ENCODE data around the gene CPEB4.

The CPEB4 gene

GRCh38 chr5:173913686-173914321 is 25.7 kb downstream of the CPEB4 start:
- no peak for DNase-seq (ENCODE audit: low spot score)

GRCh38 chr5:173915310-173916014 is 27.3 kb downstream of the CPEB4 start:
- DNase-seq (ENCODE audit: low spot score): no peak

- no peak for DNase-seq (ENCODE audit: low spot score)
Observed at GRCh38 chr5:173916233-173916632, 28.1 kb downstream of the CPEB4 start.

GRCh38 chr5:173917788-173918786 is 29.9 kb downstream of the CPEB4 start:
- peak; percentile 78 for DNase-seq (ENCODE audit: low spot score)

- no peak for DNase-seq (ENCODE audit: low spot score)
Observed at GRCh38 chr5:173919443-173919842, 31.3 kb downstream of the CPEB4 start.

GRCh38 chr5:173920024-173920753 is 32.0 kb downstream of the CPEB4 start:
- DNase-seq (ENCODE audit: low spot score): no peak

GRCh38 chr5:173920866-173921555 is 32.9 kb downstream of the CPEB4 start:
- DNase-seq (ENCODE audit: low spot score): no peak

- DNase-seq (ENCODE audit: low spot score): no peak
Observed at GRCh38 chr5:173922527-173922926, 34.4 kb downstream of the CPEB4 start.

- DNase-seq (ENCODE audit: low spot score): no peak
Observed at GRCh38 chr5:173923218-173924095, 35.3 kb downstream of the CPEB4 start.

GRCh38 chr5:173924899-173925298 is 36.8 kb downstream of the CPEB4 start:
- no peak for DNase-seq (ENCODE audit: low spot score)

- no peak for DNase-seq (ENCODE audit: low spot score)
Observed at GRCh38 chr5:173925449-173926071, 37.4 kb downstream of the CPEB4 start.

GRCh38 chr5:173926359-173926758 is 38.2 kb downstream of the CPEB4 start:
- DNase-seq (ENCODE audit: low spot score): no peak

GRCh38 chr5:173928871-173929574 is 40.9 kb downstream of the CPEB4 start:
- no peak for DNase-seq (ENCODE audit: low spot score)

GRCh38 chr5:173932695-173933139 is 44.6 kb downstream of the CPEB4 start:
- DNase-seq (ENCODE audit: low spot score): no peak

GRCh38 chr5:173933901-173934300 is 45.8 kb downstream of the CPEB4 start:
- no peak for DNase-seq (ENCODE audit: low spot score)

GRCh38 chr5:173935396-173935795 is 47.2 kb downstream of the CPEB4 start:
- DNase-seq (ENCODE audit: low spot score): no peak

- DNase-seq (ENCODE audit: low spot score): no peak
Observed at GRCh38 chr5:173940269-173940668, 52.1 kb downstream of the CPEB4 start.

- no peak for DNase-seq (ENCODE audit: low spot score)
Observed at GRCh38 chr5:173941102-173941501, 53.0 kb downstream of the CPEB4 start.

Measured in putamen (tissue), 1 donor.